ENCODE data around the gene CHST13.
A peak's percentile ranks its signal among the peaks of the same experiment; 100 is the strongest.

Gene CHST13

GRCh38 chr3:126487151-126487771 is 36.7 kb upstream of the CHST13 start:
- peak; percentile 66 for DNase-seq (ENCODE audit: low spot score)

- DNase-seq (ENCODE audit: low spot score): no peak
Observed at GRCh38 chr3:126488185-126488584, 35.8 kb upstream of the CHST13 start.

- DNase-seq (ENCODE audit: low spot score): no peak
Observed at GRCh38 chr3:126488886-126489569, 34.9 kb upstream of the CHST13 start.

GRCh38 chr3:126490619-126491018 is 33.3 kb upstream of the CHST13 start:
- peak; percentile 67 for DNase-seq (ENCODE audit: low spot score)

- no peak for DNase-seq (ENCODE audit: low spot score)
Observed at GRCh38 chr3:126491221-126492013, 32.5 kb upstream of the CHST13 start.

GRCh38 chr3:126493051-126493450 is 30.9 kb upstream of the CHST13 start:
- DNase-seq (ENCODE audit: low spot score): no peak

- no peak for DNase-seq (ENCODE audit: low spot score)
Observed at GRCh38 chr3:126493739-126494138, 30.2 kb upstream of the CHST13 start.

- DNase-seq (ENCODE audit: low spot score): no peak
Observed at GRCh38 chr3:126494204-126494969, 29.6 kb upstream of the CHST13 start.

GRCh38 chr3:126494970-126495230 is 29.1 kb upstream of the CHST13 start:
- DNase-seq (ENCODE audit: low spot score): no peak

GRCh38 chr3:126495786-126496185 is 28.2 kb upstream of the CHST13 start:
- DNase-seq (ENCODE audit: low spot score): no peak

GRCh38 chr3:126496894-126497850 is 26.8 kb upstream of the CHST13 start:
- DNase-seq (ENCODE audit: low spot score): no peak

- DNase-seq (ENCODE audit: low spot score): no peak
Observed at GRCh38 chr3:126497956-126498355, 26.0 kb upstream of the CHST13 start.

- DNase-seq (ENCODE audit: low spot score): no peak
Observed at GRCh38 chr3:126498461-126498860, 25.5 kb upstream of the CHST13 start.

GRCh38 chr3:126498929-126499328 is 25.0 kb upstream of the CHST13 start:
- peak; percentile 58 for DNase-seq (ENCODE audit: low spot score)

GRCh38 chr3:126499401-126499800 is 24.6 kb upstream of the CHST13 start:
- DNase-seq (ENCODE audit: low spot score): no peak

- no peak for DNase-seq (ENCODE audit: low spot score)
Observed at GRCh38 chr3:126500016-126500415, 23.9 kb upstream of the CHST13 start.

GRCh38 chr3:126501054-126501453 is 22.9 kb upstream of the CHST13 start:
- peak; percentile 58 for DNase-seq (ENCODE audit: low spot score)

- DNase-seq (ENCODE audit: low spot score): no peak
Observed at GRCh38 chr3:126501736-126502135, 22.2 kb upstream of the CHST13 start.

- no peak for DNase-seq (ENCODE audit: low spot score)
Observed at GRCh38 chr3:126502656-126503055, 21.3 kb upstream of the CHST13 start.

GRCh38 chr3:126503701-126504100 is 20.3 kb upstream of the CHST13 start:
- no peak for DNase-seq (ENCODE audit: low spot score)

GRCh38 chr3:126507886-126508285 is 16.1 kb upstream of the CHST13 start:
- DNase-seq (ENCODE audit: low spot score): no peak
